MM.1S (cell line): ENCODE data around the gene LINGO3.

Experiments
- DNase-seq: peaks from one replicate; pipeline ENCODE4 v3.0.0-alpha.2; 2015
- H2AFZ ChIP-seq: fragments of 300-600 bp; sonication (generic); 2 replicates; pipeline ENCODE4 v1.6.0; 2016; ENCODE audit warnings: antibody characterized with exemption, low read length
- H3F3A ChIP-seq: fragments of 300-600 bp; sonication (generic); 2 replicates; pipeline ENCODE4 v1.6.1; 2016; ENCODE audit warnings: mild to moderate bottlenecking, antibody characterized with exemption, low read length, moderate library complexity, mixed read lengths; ENCODE audit not compliant: insufficient read depth
- H3K27ac ChIP-seq: fragments of 300-600 bp; sonication (generic); 2 replicates; pipeline ENCODE4 v1.5.1; 2016; ENCODE audit warnings: mild to moderate bottlenecking, low read length
- H3K27me3 ChIP-seq: fragments of 300-600 bp; sonication (generic); replicated peaks from 2 replicates; pipeline ENCODE4 v1.6.0; 2016; ENCODE audit warnings: low read length; ENCODE audit not compliant: insufficient read depth
- H3K36me3 ChIP-seq: fragments of 300-600 bp; sonication (generic); replicated peaks from 2 replicates; pipeline ENCODE4 v1.6.1; 2016; ENCODE audit warnings: mild to moderate bottlenecking, low read length, mixed read lengths; ENCODE audit not compliant: insufficient read depth
- H3K4me1 ChIP-seq: fragments of 300-600 bp; sonication (generic); 2 replicates; pipeline ENCODE4 v1.6.1; 2016; ENCODE audit warnings: low read length, mixed read lengths
- H3K4me2 ChIP-seq: fragments of 300-600 bp; sonication (generic); 2 replicates; pipeline ENCODE4 v1.6.0; 2016; ENCODE audit warnings: low read depth, low read length
- H3K4me3 ChIP-seq: fragments of 300-600 bp; sonication (generic); 2 replicates; pipeline ENCODE4 v1.5.1; 2016; ENCODE audit warnings: low read length, mixed read lengths
- H3K79me2 ChIP-seq: fragments of 300-600 bp; sonication (generic); 2 replicates; pipeline ENCODE4 v1.6.1; 2016; ENCODE audit warnings: mixed run types, low read length, mixed read lengths
- H3K9ac ChIP-seq: fragments of 300-600 bp; sonication (generic); 2 replicates; pipeline ENCODE4 v1.6.1; 2016; ENCODE audit warnings: low read length, mixed read lengths
- H3K9me2 ChIP-seq: fragments of 300-600 bp; sonication (generic); replicated peaks from 2 replicates; pipeline ENCODE4 v1.6.1; 2016; ENCODE audit warnings: mild to moderate bottlenecking, low read length, mixed read lengths; ENCODE audit not compliant: insufficient read depth
- H3K9me3 ChIP-seq: fragments of 300-600 bp; sonication (generic); replicated peaks from 2 replicates; pipeline ENCODE4 v1.6.1; 2016; ENCODE audit warnings: mild to moderate bottlenecking, low read length, mixed read lengths; ENCODE audit not compliant: insufficient read depth
- H4K20me1 ChIP-seq: fragments of 300-600 bp; sonication (generic); 2 replicates; pipeline ENCODE4 v1.6.1; 2016; ENCODE audit warnings: mild to moderate bottlenecking, low read length, moderate library complexity, mixed read lengths; ENCODE audit not compliant: insufficient read depth
- CTCF ChIP-seq: fragments of 300-600 bp; sonication (generic); IDR thresholded peaks from 2 replicates; pipeline ENCODE4 v1.5.1; 2016; ENCODE audit warnings: antibody characterized with exemption, low read length, mixed read lengths
- EZH2 ChIP-seq: fragments of 300-600 bp; sonication (generic); optimal IDR thresholded peaks from 2 replicates; pipeline ENCODE3; 2017; ENCODE audit warnings: low read depth, mild to moderate bottlenecking, antibody characterized with exemption, low read length, mixed read lengths
- EZH2phosphoT487 ChIP-seq: fragments of 300-600 bp; sonication (generic); IDR thresholded peaks from 2 replicates; pipeline ENCODE4 v1.6.1; 2018; ENCODE audit warnings: antibody characterized with exemption, low read length

Gene LINGO3

GRCh38 chr19:2338751-2339643 lies 31.0 kb upstream of the LINGO3 start:
- Histone ChIP-seq H3K27ac (no peak overlapping the region), H3K36me3 (0 out of 2 replicates have a peak, but pooled peaks cover 6% of the 10 kb centered on the region), H3K9me3 (no peaks in the 10 kb centered on the region), H3K4me3 (no peak overlapping the region), H3F3A (peaks cover 10% of the 10 kb centered on the region; the same call in 1 of the 2 replicates), H3K27me3 (no peaks in the 10 kb centered on the region), H2AFZ (no peak overlapping the region), H3K4me2 (no peak overlapping the region), H3K9ac (no peak overlapping the region), H3K79me2 (peaks cover 49% of the 10 kb centered on the region), H4K20me1 (no peaks in the 10 kb centered on the region), H3K9me2 (no peaks in the 10 kb centered on the region), H3K4me1 (0 out of 2 replicates have a peak, but pooled peaks cover under 1% of the 10 kb centered on the region)
- TF ChIP-seq CTCF, result no peak
- no peak for TF ChIP-seq EZH2
- TF ChIP-seq EZH2phosphoT487, result no peak
- DNase-seq, result no peak

- no peak overlapping the region for H3K9ac ChIP-seq
- no peaks in the 10 kb centered on the region for H4K20me1 ChIP-seq
- 0 out of 2 replicates have a peak, but pooled peaks cover 6% of the 10 kb centered on the region for H3K36me3 ChIP-seq
- no peak overlapping the region for H3K4me2 ChIP-seq
- DNase-seq, result no peak
- H3K27me3 ChIP-seq, result no peaks in the 10 kb centered on the region
- H3K4me1 ChIP-seq, result peaks cover 9% of the 10 kb centered on the region
- no peak overlapping the region for H3K4me3 ChIP-seq
- H3K79me2 ChIP-seq, result peaks cover 58% of the 10 kb centered on the region
- no peak overlapping the region for H3K27ac ChIP-seq
- H3F3A ChIP-seq, result peaks cover 14% of the 10 kb centered on the region; the same call in 1 of the 2 replicates
- TF ChIP-seq EZH2phosphoT487, result no peak
- no peak for TF ChIP-seq EZH2
- TF ChIP-seq CTCF, result no peak
- H3K9me3 ChIP-seq, result no peaks in the 10 kb centered on the region
- H2AFZ ChIP-seq, result no peak overlapping the region
- no peaks in the 10 kb centered on the region for H3K9me2 ChIP-seq
Observed at GRCh38 chr19:2338055-2338615, 30.2 kb upstream of the LINGO3 start.

- no peak overlapping the region for H2AFZ ChIP-seq
- no peaks in the 10 kb centered on the region for H4K20me1 ChIP-seq
- no peak for DNase-seq
- H3K9me2 ChIP-seq, result no peaks in the 10 kb centered on the region
- 0 out of 2 replicates have a peak, but pooled peaks cover 6% of the 10 kb centered on the region for H3K36me3 ChIP-seq
- no peak overlapping the region for H3K9ac ChIP-seq
- peaks cover 15% of the 10 kb centered on the region for H3K4me1 ChIP-seq
- H3F3A ChIP-seq, result peaks cover 18% of the 10 kb centered on the region
- no peaks in the 10 kb centered on the region for H3K9me3 ChIP-seq
- H3K27me3 ChIP-seq, result no peaks in the 10 kb centered on the region
- no peak overlapping the region for H3K4me2 ChIP-seq
- no peak overlapping the region for H3K4me3 ChIP-seq
- H3K79me2 ChIP-seq, result peaks cover 63% of the 10 kb centered on the region
- TF ChIP-seq EZH2phosphoT487 (no peak), EZH2 (no peak), CTCF (no peak)
- H3K27ac ChIP-seq, result no peak overlapping the region
Observed at GRCh38 chr19:2337329-2337707, 29.4 kb upstream of the LINGO3 start.
